HG03064 (cell line): Measurements from ENCODE around the gene CLCN1.

Experiments
- ATAC-seq: cut with Tn5 transposase; IDR thresholded peaks from one replicate; pipeline ENCODE4 v1.9.1; 2021; ENCODE audit warnings: low read depth; ENCODE audit not compliant: unreplicated experiment

CLCN1 gene

DNA sequence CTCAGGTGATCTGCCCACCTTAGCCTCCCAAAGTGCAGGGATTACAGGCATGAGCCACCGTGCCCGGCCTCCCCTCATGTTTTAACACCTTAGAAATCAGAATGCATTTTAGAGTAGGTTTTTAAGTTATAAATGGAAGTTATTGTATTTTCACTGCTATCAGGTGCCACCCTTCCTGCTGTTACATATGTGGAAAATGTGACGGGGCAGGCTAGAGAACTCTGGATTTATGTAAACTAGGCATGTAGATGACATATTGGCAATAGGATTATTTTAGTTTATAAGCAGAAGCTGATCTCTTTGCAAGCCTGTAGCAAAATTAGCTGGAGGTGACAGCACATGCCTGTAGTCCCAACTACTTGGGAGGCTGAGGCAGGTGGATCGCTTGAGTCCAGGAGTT lies 25.6 kb upstream of the CLCN1 start:
- no peak for ATAC-seq

DNA sequence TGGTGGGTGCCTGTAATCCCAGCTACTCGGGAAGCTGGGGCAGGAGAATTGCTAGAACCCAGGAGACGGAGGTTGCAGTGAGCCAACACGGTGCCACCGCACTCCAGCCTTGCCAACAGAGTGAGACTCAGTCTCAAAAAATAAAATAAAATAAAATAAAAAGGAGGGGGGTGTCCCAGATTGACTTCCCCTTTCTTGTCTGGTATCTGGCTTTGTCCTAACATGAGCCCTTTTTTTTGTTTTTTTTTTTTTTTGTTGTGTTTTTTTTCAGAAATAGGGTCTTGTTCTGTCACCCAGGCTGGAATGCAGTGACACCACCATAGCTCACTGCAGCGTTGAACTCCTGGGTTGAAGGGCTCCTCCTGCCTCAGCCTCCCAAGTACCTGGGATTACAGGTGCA lies 23.0 kb upstream of the CLCN1 start:
- no peak for ATAC-seq

DNA sequence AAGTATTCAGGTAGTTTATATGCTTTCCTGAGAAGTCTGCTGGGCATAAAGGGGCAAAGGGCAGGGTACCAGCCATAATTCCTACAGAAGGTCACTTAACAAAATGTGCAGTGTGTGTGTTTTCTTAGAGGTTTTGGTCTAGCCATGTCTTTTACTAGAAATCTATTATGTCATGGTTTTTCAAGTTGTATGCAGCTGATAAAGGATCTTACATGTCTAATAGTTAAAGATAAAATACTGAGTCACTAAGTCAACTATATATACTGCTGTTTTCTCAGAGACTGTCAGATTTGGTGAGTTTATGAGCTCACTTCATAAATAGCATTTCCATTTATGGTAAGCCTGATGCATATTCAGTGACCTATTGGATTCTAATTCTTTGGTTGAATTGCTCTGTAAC lies 20.0 kb upstream of the CLCN1 start:
- no peak for ATAC-seq

DNA sequence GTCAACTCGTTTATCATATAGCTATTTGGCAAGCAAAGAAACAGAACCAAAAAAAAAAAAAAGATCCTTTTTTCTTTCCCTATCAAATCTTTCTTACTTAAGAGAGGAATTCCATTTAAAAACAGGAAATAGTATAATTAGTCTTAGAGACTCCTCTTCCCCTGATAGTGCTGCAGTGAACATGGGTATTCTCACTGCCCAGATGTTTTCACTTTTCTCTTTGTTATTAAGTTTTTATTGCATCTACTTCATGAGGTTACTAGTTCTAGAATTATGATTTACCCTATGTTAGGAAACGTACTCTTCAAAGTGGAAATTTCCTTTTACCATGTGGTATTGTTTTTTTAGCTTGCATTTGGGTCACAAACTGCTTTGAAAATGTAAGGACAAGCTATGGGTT lies 19.2 kb upstream of the CLCN1 start:
- ATAC-seq = no peak

DNA sequence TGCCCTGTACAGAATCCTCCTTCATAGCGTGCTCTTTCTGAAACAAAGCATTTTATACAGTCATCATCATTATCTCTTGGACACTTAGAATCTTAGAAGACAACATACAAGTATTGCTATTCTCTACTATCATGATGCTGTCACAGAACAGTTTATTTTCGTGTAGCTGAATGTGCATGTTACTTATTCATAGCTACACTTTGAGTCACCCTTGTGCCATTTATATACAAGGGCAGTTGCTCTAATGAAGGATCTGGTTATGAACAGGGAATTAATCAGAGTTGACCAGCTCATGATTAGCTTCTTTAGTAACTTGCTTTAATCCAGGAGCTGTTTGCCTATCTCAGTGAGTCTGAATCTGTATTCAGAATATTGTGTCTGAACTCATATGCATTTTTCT lies 16.6 kb upstream of the CLCN1 start:
- no peak for ATAC-seq

DNA sequence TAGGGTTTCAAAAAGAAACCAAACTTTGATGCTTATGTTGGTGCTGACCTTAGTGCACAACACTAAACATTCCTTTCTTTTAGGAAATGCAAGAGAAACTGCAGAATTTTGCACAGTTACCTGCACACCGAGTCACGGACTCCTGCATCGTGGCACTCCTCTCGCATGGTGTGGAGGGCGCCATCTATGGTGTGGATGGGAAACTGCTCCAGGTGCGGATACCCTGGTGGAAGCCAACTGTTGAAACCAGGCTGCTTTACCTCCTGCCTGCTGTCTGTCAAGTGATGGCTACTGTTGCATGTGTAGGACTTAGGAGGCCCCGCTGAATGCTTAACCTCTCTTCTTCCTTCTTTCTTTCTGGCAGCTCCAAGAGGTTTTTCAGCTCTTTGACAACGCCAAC lies 16.1 kb upstream of the CLCN1 start:
- no peak for ATAC-seq

DNA sequence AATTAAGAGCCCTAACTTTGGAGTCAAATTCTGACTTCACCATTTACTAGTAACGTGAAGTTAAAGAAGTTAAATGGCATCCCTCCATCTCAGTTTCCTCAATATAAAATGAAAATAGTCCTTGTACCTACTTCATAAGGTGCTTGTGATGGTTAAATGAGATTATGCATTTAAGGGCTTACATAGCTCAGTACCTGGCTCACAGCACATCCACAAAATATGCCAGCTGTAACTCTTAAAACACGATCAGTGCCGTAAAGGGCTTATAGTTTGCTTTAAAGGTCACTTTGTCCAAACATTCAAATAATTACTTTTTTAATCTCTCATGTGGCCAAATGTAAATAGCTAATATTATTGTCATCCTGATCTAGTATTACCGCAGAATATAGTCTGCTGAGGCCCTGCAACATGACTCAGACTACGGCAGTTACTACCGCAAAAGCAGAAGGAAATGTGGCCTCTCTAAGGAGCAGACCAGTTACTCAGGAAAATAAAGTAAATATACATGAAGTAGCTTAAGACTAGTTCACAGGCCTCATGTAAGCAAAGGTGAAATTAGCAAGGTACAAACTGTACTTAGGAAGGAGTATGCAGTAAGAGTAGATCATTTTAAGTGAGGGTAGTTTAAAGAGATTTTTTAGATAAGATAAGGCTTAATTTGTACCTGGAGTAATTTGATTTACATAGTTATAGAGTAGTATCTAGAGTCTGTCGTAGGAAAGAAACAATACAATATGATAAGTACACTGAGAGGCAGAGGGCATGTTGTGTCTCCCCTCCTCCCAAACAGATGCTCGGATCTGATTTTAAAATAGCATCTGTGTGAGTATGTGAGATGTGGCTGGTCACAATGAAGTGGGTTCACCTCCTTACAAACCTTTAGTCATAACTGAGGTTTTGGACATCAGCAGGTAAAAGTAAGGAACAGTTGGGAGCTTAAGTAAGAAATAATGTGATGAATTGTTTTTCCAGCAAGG lies 14.7 kb upstream of the CLCN1 start:
- ATAC-seq = no peak

DNA sequence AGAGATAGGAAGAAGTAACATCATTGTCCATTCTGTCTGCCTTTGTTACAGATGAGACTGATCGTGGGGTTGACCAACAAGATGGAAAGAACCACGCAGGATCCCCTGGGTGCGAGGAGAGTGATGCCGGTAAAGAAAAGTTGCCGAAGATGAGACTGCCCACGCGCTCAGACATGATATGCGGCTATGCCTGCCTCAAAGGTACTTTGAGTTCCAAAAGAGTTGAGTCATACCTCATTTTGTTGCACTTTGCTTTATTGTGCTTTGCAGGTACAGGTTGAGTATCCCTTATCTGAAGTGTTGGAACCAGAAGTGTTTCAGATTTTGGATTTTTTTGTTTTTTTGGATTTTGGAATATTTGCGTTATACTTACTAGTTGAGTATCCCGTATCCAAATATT lies 12.2 kb upstream of the CLCN1 start:
- ATAC-seq = no peak

DNA sequence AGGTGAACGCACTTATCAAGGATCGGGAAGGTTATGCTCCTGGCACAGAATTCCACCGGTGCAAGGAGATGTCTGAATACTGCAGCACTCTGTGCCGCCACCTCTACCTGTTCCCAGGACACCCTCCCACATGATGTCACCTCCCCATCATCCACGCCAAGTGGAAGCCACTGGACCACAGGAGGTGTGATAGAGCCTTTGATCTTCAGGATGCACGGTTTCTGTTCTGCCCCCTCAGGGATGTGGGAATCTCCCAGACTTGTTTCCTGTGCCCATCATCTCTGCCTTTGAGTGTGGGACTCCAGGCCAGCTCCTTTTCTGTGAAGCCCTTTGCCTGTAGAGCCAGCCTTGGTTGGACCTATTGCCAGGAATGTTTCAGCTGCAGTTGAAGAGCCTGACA lies 11.0 kb upstream of the CLCN1 start:
- ATAC-seq = no peak

DNA sequence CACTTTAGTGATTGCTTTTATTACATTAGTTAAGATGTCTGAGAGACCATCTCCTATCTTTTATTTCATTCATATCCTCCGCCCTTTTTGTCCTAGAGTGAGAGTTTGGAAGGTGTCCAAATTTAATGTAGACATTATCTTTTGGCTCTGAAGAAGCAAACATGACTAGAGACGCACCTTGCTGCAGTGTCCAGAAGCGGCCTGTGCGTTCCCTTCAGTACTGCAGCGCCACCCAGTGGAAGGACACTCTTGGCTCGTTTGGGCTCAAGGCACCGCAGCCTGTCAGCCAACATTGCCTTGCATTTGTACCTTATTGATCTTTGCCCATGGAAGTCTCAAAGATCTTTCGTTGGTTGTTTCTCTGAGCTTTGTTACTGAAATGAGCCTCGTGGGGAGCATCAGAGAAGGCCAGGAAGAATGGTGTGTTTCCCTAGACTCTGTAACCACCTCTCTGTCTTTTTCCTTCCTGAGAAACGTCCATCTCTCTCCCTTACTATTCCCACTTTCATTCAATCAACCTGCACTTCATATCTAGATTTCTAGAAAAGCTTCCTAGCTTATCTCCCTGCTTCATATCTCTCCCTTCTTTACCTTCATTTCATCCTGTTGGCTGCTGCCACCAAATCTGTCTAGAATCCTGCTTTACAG lies 10.4 kb upstream of the CLCN1 start:
- no peak for ATAC-seq

DNA sequence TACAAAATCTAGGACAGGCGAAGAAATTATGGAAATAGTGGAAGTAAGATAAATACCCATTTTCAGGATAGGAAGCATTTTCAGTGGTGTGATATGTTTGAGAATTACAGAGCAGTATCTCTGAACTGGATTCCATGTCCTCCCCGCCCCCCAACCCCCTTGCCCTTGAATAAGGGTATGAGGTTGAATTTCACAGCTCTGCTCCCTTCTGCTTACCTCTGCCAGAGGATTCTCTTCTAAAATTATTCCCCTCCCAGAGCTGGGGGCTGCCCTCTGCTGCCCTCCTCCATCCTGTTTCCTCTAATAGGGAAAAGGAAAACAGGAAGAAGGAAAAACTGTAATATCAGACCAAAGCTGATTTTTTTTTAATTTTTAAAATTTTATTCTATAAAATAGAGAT lies 7.3 kb upstream of the CLCN1 start:
- no peak for ATAC-seq

DNA sequence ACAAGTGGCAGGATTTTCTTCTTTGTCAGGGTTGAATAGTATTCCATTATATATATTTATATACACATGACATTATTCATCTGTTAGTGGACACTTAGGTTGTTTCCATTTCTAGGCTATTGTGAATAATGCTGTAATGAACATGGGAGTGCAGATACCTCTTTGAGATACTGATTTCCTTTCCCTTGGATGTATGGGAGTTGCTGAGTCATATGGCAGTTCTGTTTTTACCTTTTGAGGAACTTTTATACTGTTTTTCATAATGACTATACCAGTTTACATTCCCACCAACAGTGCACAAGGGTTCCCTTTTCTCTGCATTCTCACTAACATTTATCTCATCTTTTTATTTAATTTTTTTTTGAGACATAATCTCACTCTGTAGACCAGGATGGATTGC lies 1.8 kb upstream of the CLCN1 start:
- ATAC-seq = no peak

DNA sequence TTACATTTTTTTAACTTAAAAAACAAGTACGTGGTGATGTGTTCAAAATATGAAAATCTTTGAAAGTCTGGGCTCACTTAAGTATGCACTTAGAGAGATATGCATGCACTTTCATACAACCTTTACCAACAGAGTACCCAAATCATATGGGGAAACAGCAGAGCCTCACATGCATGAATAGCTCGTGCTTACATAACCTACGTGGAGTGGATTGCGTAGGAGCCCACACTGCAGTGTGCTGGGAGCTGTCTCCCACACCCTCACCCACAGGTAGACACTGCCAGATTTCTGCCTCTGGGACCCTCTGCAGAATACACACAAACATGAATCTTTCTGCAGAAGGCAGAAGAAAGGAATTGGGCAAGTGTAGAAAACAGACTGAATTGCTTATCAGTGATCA lies 581 bp downstream of the CLCN1 start:
- no peak for ATAC-seq

DNA sequence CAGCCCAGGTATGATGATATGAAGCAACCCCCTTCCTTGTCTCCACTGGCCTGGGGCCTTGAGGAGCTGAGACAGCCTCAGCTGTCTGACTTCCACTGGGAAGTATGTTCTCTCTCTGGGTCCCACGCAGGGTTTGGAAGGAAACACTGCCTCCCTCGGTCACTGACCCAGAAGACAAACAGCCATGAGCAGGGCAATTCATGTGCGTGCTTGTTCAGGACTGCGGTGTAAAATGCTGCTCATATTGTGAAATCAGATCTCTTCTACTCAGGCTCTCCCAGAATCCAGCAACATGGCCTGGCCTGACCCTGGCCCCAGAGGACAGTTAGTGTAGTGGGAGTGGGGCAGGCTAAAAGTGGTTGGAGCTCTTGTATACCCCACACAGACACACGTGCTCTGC lies 2.8 kb downstream of the CLCN1 start:
- no peak for ATAC-seq

DNA sequence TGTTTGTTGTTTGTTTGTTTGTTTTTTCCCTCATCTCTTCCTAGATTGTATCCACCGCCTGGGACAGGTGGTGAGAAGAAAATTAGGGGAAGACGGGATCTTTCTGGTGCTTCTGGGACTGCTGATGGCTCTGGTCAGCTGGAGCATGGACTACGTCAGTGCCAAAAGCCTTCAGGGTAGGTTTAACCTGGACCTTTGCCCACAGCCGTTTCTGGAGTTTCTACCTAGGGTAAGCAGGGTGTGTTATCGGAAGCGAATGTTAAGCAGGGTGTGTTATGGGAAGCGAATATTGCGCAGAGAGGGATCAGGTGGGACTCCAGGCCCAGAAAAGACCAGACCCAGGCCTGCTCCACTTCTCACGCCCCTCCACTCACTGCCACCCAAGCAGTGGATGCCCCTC lies 4.7 kb downstream of the CLCN1 start:
- no peak for ATAC-seq

DNA sequence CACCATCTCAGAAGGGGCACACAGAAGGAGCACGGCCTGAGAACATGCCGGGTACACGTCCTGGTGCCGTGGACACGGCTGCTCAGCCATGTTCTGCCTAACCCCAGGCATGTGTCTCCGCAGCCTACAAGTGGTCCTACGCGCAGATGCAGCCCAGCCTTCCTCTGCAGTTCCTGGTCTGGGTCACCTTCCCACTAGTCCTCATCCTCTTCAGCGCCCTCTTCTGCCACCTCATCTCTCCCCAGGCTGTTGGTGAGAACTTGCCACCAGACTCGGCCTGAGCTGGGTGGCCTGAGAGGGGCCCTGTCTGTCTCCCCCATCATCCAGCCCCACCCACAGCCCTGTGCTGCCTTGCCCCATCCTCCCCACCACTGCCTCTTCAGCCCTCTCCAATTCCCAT lies 5.3 kb downstream of the CLCN1 start:
- no peak for ATAC-seq

DNA sequence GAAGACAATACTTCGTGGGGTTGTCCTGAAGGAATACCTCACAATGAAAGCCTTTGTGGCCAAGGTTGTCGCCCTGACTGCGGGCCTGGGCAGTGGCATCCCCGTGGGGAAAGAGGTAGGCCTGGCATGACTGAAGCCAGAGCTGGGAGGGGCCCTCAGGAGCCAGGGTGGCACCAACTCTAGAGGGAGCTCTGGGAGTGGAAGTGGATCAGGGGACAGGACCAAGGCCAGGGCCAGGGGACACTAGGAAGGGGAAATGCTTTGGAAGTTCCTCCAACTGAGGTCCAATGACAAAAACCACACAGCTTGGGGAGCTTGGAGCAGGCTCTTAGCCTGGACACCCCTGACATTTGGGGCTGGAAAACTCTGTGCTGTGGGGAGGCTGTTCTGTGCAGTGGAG lies 5.8 kb downstream of the CLCN1 start:
- no peak for ATAC-seq

DNA sequence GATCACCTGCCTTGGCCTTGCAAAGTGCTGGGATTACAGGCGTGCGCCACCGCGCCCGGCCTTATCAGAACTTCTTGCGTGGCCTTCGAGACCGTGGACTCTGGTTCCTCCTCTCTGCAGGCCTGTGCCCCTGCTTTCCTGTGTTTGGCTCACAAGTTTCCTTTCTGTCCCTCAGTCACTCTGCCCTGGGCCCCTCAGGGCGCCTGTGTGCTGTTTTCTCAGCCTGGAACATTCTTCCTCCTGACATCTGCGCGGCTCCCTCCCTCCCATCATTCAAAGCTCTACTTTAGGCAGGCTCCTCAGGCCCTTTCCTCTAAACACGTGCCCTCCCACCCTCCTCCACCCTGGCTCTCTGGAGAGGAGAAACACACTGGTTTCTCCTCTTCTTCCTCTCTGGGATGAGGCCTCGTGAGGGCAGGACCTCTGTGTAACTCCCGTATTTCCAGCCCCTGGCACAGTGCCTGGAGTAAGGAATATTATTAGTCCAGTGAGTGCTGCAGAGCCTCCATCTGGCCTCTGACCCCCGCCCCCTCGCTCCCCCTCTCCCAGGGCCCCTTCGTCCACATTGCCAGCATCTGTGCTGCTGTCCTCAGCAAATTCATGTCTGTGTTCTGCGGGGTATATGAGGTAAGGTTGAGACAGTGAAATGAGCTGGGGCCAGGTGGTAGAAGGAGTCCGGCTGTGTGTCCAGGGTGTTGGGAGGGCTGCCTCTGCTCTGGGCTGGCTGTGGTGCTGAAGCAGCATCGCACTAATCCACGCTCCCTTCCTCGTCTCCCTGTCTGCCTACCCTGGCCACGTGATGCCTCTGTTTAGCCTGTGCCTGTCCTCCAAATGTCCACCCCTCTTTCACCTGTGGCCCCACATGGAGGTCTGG lies 7.1 kb downstream of the CLCN1 start:
- ATAC-seq = no peak

DNA sequence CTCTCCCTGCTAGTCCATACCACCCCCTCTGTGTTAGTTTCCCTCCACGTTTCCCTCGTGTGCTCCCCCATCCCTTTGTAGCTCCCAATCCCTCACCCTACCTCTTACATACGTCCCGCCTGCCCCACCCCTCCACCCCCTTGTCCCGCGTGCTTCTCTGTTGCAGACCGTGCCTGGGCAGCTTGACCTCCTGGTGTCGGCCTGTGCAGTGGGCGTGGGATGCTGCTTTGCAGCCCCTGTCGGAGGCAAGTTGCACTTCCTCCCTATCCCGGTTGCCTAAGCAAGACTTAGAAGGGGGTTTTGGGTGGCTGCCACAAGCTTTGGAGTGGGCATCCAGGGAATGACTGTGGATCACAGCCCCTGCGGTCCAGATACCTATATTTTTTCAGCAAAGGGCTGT lies 7.7 kb downstream of the CLCN1 start:
- ATAC-seq = no peak

DNA sequence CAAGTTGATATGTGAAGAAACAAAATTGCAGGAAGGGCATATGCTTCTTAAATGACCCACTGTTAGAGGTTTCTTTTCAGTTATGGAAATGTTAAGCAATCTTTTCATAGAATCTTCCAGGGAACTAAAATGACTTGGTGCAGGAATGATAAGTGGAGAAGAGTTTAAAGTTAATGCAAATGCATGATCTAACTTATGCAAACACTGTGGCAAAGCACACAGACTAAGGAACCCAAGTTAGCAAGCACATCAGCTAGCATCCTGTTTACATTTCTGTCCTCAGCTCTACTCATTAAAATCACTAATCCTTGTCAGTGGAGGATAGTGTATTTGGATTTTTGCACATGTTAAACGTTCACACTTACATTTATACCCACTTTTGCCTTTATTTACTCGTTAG lies 9.3 kb downstream of the CLCN1 start:
- ATAC-seq = no peak

DNA sequence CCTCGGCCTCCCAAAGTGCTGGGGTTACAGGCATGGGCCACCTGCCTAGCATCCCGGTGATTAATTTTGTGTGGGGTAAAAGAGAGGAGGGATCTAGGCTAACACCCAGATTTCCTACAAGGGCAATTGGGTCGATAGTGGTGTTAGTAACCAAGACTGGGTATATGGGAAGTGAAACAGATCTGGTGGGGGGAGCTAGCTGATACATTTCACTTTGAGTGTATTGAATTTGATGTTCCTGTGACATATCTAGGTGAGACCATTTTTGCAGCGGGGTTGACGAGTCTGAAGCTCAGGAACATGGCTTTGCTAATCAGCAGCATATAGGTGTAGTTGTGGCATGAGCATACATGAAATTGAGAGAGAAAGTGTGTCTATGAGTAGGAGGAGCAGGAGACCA lies 12.0 kb downstream of the CLCN1 start:
- ATAC-seq = no peak
